Measurements from ENCODE around the gene TBL1XR1. TPM values are rescaled to one million over a fixed set of nuclear protein-coding genes. Genes with fewer than 3 reads are reported as not detected.

The TBL1XR1 gene
- total RNA-seq, 1 experiment from 2014 or later, result 175 TPM

GRCh38 chr3:177212756-177213155 is 15.5 kb upstream of the TBL1XR1 start:
- Histone ChIP-seq H4K20me1 (ENCODE audit: control insufficient read depth, insufficient read depth, insufficient read length) (no peaks in the 10 kb centered on the region), H2AFZ (ENCODE audit: low read length) (no peak overlapping the region), H3K79me1 (ENCODE audit: insufficient read depth, low read depth, low read length, poor library complexity, severe bottlenecking) (no peaks in the 10 kb centered on the region), H2BK20ac (ENCODE audit: low read depth, low read length, poor library complexity, severe bottlenecking) (no peak overlapping the region), H3K27ac (ENCODE audit: insufficient read length, low read depth, low read length) (no peak overlapping the region), H4K5ac (ENCODE audit: insufficient read length, low read depth, low read length) (no peak overlapping the region), H2BK12ac (ENCODE audit: insufficient read length, low read depth, low read length) (no peak overlapping the region), H3K4me2 (ENCODE audit: insufficient read depth, insufficient read length, low read length) (no peak overlapping the region), H3K23me2 (ENCODE audit: insufficient read length, low read depth, low read length, poor library complexity, severe bottlenecking) (peaks cover 3% of the 10 kb centered on the region), H2BK15ac (ENCODE audit: low read depth, low read length) (no peak overlapping the region), H3T11ph (ENCODE audit: low read length) (no peak overlapping the region), H2BK5ac (ENCODE audit: insufficient read length, low read length) (no peak overlapping the region), H3K14ac (ENCODE audit: insufficient read depth, low read length) (no peak overlapping the region), H3K23ac (ENCODE audit: insufficient read length, low read depth, low read length) (no peak overlapping the region), H2BK120ac (ENCODE audit: low read depth, low read length, poor library complexity, severe bottlenecking) (no peak overlapping the region), H3K9me3 (ENCODE audit: control insufficient read depth, low read depth, low read length) (no peaks in the 10 kb centered on the region), H2AK5ac (ENCODE audit: insufficient read length, low read length) (no peak overlapping the region), H3K9ac (ENCODE audit: extremely low read depth, insufficient read length, low read length) (no peak overlapping the region), H3K4ac (ENCODE audit: low read depth, low read length) (no peak overlapping the region), H3K56ac (ENCODE audit: insufficient read length, low read depth, low read length) (no peak overlapping the region), H4K8ac (replicated peaks; ENCODE audit: insufficient read length, low read depth, low read length) (no peak overlapping the region), H3K79me2 (ENCODE audit: insufficient read depth, low read length) (no peaks in the 10 kb centered on the region), H3K18ac (ENCODE audit: insufficient read length, low read depth, low read length) (no peak overlapping the region), H3K4me1 (ENCODE audit: insufficient read depth, low read length) (no peaks in the 10 kb centered on the region; the same call in 1 of the 2 replicates), H4K91ac (ENCODE audit: insufficient read length, low read depth, low read length) (no peak overlapping the region), H3K27me3 (ENCODE audit: insufficient read depth, low read length) (no peaks in the 10 kb centered on the region)
- no peak for TF ChIP-seq CTCF (conservative IDR thresholded peaks at IDR 0.05)
- Mint-ChIP-seq H3K27ac (no peak overlapping the region), H3K36me3 (ENCODE audit: insufficient read depth in 1 of 3, low read depth in 3 of 3) (no peaks in the 10 kb centered on the region), H3K4me1 (peaks cover 8 to 9% of the 10 kb centered on the region in 2 experiments), H3K9me3 (no peaks in the 10 kb centered on the region), H3K4me3 (no peak overlapping the region), H3K27me3 (ENCODE audit: low read depth) (no peaks in the 10 kb centered on the region; the same call in 1 of the 2 replicates)
- no peak for DNase-seq
- WGBS (ENCODE audit: extremely low coverage, insufficient read length, low lambda C conversion rate), result no CpG with 5 or more reads among the region's 8 CpGs

All from H9 (cell line).